ENCODE measurements around the gene NRG2.

DNA sequence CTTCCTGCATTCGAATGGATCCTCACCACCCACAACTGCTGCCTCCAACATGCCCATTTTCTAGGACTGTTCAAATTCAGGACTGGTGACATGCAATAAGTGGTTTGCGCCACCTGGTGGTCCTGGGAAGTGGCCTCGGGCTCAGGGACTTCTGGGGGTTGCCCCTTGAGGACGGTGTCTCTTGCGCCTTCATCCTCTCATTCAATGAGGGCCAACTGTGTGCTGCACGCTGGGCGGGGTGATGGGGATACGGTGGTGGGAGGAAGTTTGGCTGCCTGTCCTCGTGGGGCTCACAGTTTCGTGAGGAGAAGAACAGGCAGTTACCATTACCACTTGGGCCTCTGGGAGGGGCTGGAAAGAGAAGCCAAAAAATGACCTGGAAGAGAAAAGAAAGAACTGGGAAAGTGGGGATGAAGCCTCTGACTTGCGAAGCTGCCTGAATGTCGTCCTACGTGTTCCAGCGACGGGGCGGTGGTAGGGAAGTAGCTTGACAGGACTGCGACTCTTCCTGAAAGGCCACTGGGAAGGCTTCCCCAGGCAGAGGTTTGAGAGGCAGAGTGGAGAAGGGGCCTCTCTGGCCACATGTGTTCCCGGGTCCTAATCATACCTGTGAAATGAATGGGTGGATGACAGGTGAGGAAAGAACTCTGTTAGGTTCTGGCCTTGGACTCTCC lies 198.5 kb downstream of the NRG2 start:
- TF ChIP-seq POLR2A (IDR thresholded peaks at IDR 0.05): no peak
- TF ChIP-seq, protein P1, sequence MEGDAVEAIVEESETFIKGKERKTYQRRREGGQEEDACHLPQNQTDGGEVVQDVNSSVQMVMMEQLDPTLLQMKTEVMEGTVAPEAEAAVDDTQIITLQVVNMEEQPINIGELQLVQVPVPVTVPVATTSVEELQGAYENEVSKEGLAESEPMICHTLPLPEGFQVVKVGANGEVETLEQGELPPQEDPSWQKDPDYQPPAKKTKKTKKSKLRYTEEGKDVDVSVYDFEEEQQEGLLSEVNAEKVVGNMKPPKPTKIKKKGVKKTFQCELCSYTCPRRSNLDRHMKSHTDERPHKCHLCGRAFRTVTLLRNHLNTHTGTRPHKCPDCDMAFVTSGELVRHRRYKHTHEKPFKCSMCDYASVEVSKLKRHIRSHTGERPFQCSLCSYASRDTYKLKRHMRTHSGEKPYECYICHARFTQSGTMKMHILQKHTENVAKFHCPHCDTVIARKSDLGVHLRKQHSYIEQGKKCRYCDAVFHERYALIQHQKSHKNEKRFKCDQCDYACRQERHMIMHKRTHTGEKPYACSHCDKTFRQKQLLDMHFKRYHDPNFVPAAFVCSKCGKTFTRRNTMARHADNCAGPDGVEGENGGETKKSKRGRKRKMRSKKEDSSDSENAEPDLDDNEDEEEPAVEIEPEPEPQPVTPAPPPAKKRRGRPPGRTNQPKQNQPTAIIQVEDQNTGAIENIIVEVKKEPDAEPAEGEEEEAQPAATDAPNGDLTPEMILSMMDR (IDR thresholded peaks at IDR 0.05): peak; percentile 52 to 66 (median 61)
